Breast epithelium (tissue), 3 donors: ENCODE results near the gene GCKR.

Experiments
- POLR2A ChIP-seq: fragments of 450-650 bp; IDR thresholded peaks from one replicate; pipeline ENCODE4 v1.6.1; 2016; ENCODE audit warnings: antibody characterized with exemption, mild to moderate bottlenecking, moderate library complexity
- TF ChIP-seq, protein P1 (sequence below), 3 donors: fragments of 450-650 bp; IDR thresholded peaks; one replicate each; pipeline ENCODE4 v1.5.1; 2016 to 2017; ENCODE audit warnings: antibody characterized with exemption in 3 of 3, mild to moderate bottlenecking in 3 of 3, moderate library complexity in 3 of 3

DNA sequence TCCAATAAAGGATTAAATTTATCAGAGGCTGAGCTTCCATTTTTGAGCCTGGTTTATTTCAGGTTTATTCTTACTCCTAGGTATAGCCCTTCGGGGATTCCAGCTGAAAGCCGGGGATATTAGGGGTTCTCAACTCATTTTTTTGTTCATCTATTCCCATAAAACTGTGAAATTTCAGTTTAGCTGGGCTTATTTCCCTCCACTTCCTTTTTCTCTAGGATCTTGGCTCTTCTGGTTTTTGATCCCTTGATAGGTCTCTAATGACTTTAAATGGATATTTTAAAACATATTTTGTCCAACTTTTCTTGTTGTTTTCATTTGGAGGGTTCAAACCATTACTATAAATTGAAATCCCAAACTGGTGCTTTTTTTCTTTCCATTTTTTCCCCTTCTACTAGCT, 62.6 kb downstream of the GCKR start:
- no peak for TF ChIP-seq POLR2A
- TF ChIP-seq, protein P1, sequence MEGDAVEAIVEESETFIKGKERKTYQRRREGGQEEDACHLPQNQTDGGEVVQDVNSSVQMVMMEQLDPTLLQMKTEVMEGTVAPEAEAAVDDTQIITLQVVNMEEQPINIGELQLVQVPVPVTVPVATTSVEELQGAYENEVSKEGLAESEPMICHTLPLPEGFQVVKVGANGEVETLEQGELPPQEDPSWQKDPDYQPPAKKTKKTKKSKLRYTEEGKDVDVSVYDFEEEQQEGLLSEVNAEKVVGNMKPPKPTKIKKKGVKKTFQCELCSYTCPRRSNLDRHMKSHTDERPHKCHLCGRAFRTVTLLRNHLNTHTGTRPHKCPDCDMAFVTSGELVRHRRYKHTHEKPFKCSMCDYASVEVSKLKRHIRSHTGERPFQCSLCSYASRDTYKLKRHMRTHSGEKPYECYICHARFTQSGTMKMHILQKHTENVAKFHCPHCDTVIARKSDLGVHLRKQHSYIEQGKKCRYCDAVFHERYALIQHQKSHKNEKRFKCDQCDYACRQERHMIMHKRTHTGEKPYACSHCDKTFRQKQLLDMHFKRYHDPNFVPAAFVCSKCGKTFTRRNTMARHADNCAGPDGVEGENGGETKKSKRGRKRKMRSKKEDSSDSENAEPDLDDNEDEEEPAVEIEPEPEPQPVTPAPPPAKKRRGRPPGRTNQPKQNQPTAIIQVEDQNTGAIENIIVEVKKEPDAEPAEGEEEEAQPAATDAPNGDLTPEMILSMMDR (IDR thresholded peaks at IDR 0.05) = no peak
